ENCODE measurements around the gene DLG2.
"Not testable (repeated sequence)": the region's sequence is repeated elsewhere in the genome, so short reads cannot be mapped to it uniquely, and the experiment has no call there.

Gene DLG2

GRCh38 chr11:83612891-83613766 is 2014.0 kb downstream of the DLG2 start:
- Histone ChIP-seq H3K4me1 (ENCODE audit: control insufficient read depth, insufficient read depth, low read length, poor library complexity, severe bottlenecking) (no peaks in the 10 kb centered on the region), H3K27ac (ENCODE audit: insufficient read depth, low read length, poor library complexity, severe bottlenecking) (no peak overlapping the region), H3K4me3 (ENCODE audit: insufficient read depth, low read depth, low read length, poor library complexity, severe bottlenecking) (no peak overlapping the region), H3K9me3 (ENCODE audit: control insufficient read depth, low read length) (no peaks in the 10 kb centered on the region), H3K27me3 (replicated peaks; ENCODE audit: control insufficient read depth, insufficient read depth, low read length, poor library complexity, severe bottlenecking) (no peaks in the 10 kb centered on the region), H3K36me3 (ENCODE audit: control insufficient read depth, insufficient read depth, low read length) (no peaks in the 10 kb centered on the region)
- DNase-seq, result no peak

- DNase-seq, result no peak
- H3K27me3 ChIP-seq (replicated peaks; ENCODE audit: control insufficient read depth, insufficient read depth, low read length, poor library complexity, severe bottlenecking), result no peaks in the 10 kb centered on the region
- H3K36me3 ChIP-seq (ENCODE audit: control insufficient read depth, insufficient read depth, low read length), result no peaks in the 10 kb centered on the region
- H3K9me3 ChIP-seq (ENCODE audit: control insufficient read depth, low read length), result no peaks in the 10 kb centered on the region
- no peaks in the 10 kb centered on the region for H3K4me1 ChIP-seq (ENCODE audit: control insufficient read depth, insufficient read depth, low read length, poor library complexity, severe bottlenecking)
- H3K27ac ChIP-seq (ENCODE audit: insufficient read depth, low read length, poor library complexity, severe bottlenecking), result no peak overlapping the region
- no peak overlapping the region for H3K4me3 ChIP-seq (ENCODE audit: insufficient read depth, low read depth, low read length, poor library complexity, severe bottlenecking)
Measured at GRCh38 chr11:83611600-83611999, 2015.5 kb downstream of the DLG2 start.

- Histone ChIP-seq H3K27ac (ENCODE audit: insufficient read depth, low read length, poor library complexity, severe bottlenecking) (no peak overlapping the region), H3K9me3 (ENCODE audit: control insufficient read depth, low read length) (no peaks in the 10 kb centered on the region), H3K36me3 (ENCODE audit: control insufficient read depth, insufficient read depth, low read length) (no peaks in the 10 kb centered on the region), H3K4me3 (ENCODE audit: insufficient read depth, low read depth, low read length, poor library complexity, severe bottlenecking) (no peak overlapping the region), H3K4me1 (ENCODE audit: control insufficient read depth, insufficient read depth, low read length, poor library complexity, severe bottlenecking) (no peaks in the 10 kb centered on the region), H3K27me3 (replicated peaks; ENCODE audit: control insufficient read depth, insufficient read depth, low read length, poor library complexity, severe bottlenecking) (no peaks in the 10 kb centered on the region)
- no peak for DNase-seq
Measured at GRCh38 chr11:83611031-83611430, 2016.1 kb downstream of the DLG2 start.

GRCh38 chr11:83609191-83609590 is 2018.0 kb downstream of the DLG2 start:
- Histone ChIP-seq H3K27ac (ENCODE audit: insufficient read depth, low read length, poor library complexity, severe bottlenecking) (no peak overlapping the region), H3K9me3 (ENCODE audit: control insufficient read depth, low read length) (no peaks in the 10 kb centered on the region), H3K4me3 (ENCODE audit: insufficient read depth, low read depth, low read length, poor library complexity, severe bottlenecking) (no peak overlapping the region), H3K36me3 (ENCODE audit: control insufficient read depth, insufficient read depth, low read length) (no peaks in the 10 kb centered on the region), H3K27me3 (replicated peaks; ENCODE audit: control insufficient read depth, insufficient read depth, low read length, poor library complexity, severe bottlenecking) (no peaks in the 10 kb centered on the region), H3K4me1 (ENCODE audit: control insufficient read depth, insufficient read depth, low read length, poor library complexity, severe bottlenecking) (no peaks in the 10 kb centered on the region)
- DNase-seq, result no peak

- Histone ChIP-seq H3K36me3 (ENCODE audit: control insufficient read depth, insufficient read depth, low read length) (no peaks in the 10 kb centered on the region), H3K4me1 (ENCODE audit: control insufficient read depth, insufficient read depth, low read length, poor library complexity, severe bottlenecking) (no peaks in the 10 kb centered on the region), H3K27me3 (replicated peaks; ENCODE audit: control insufficient read depth, insufficient read depth, low read length, poor library complexity, severe bottlenecking) (no peaks in the 10 kb centered on the region), H3K4me3 (ENCODE audit: insufficient read depth, low read depth, low read length, poor library complexity, severe bottlenecking) (no peak overlapping the region), H3K27ac (ENCODE audit: insufficient read depth, low read length, poor library complexity, severe bottlenecking) (no peak overlapping the region), H3K9me3 (ENCODE audit: control insufficient read depth, low read length) (no peaks in the 10 kb centered on the region)
- no peak for DNase-seq
Measured at GRCh38 chr11:83608571-83608970, 2018.6 kb downstream of the DLG2 start.

- Histone ChIP-seq H3K27me3 (replicated peaks; ENCODE audit: control insufficient read depth, insufficient read depth, low read length, poor library complexity, severe bottlenecking) (no peaks in the 10 kb centered on the region), H3K9me3 (ENCODE audit: control insufficient read depth, low read length) (no peaks in the 10 kb centered on the region), H3K4me1 (ENCODE audit: control insufficient read depth, insufficient read depth, low read length, poor library complexity, severe bottlenecking) (no peaks in the 10 kb centered on the region), H3K27ac (ENCODE audit: insufficient read depth, low read length, poor library complexity, severe bottlenecking) (no peak overlapping the region), H3K36me3 (ENCODE audit: control insufficient read depth, insufficient read depth, low read length) (no peaks in the 10 kb centered on the region), H3K4me3 (ENCODE audit: insufficient read depth, low read depth, low read length, poor library complexity, severe bottlenecking) (no peak overlapping the region)
- no peak for DNase-seq
Measured at GRCh38 chr11:83601914-83602527, 2025.1 kb downstream of the DLG2 start.

GRCh38 chr11:83601201-83601913 is 2025.8 kb downstream of the DLG2 start:
- no peaks in the 10 kb centered on the region for H3K9me3 ChIP-seq (ENCODE audit: control insufficient read depth, low read length)
- no peaks in the 10 kb centered on the region for H3K36me3 ChIP-seq (ENCODE audit: control insufficient read depth, insufficient read depth, low read length)
- no peak for DNase-seq
- H3K4me1 ChIP-seq (ENCODE audit: control insufficient read depth, insufficient read depth, low read length, poor library complexity, severe bottlenecking), result no peaks in the 10 kb centered on the region
- H3K4me3 ChIP-seq (ENCODE audit: insufficient read depth, low read depth, low read length, poor library complexity, severe bottlenecking), result no peak overlapping the region
- no peaks in the 10 kb centered on the region for H3K27me3 ChIP-seq (replicated peaks; ENCODE audit: control insufficient read depth, insufficient read depth, low read length, poor library complexity, severe bottlenecking)
- H3K27ac ChIP-seq (ENCODE audit: insufficient read depth, low read length, poor library complexity, severe bottlenecking), result no peak overlapping the region

- Histone ChIP-seq H3K9me3 (ENCODE audit: control insufficient read depth, low read length) (no peaks in the 10 kb centered on the region), H3K4me1 (ENCODE audit: control insufficient read depth, insufficient read depth, low read length, poor library complexity, severe bottlenecking) (no peaks in the 10 kb centered on the region), H3K36me3 (ENCODE audit: control insufficient read depth, insufficient read depth, low read length) (no peaks in the 10 kb centered on the region), H3K4me3 (ENCODE audit: insufficient read depth, low read depth, low read length, poor library complexity, severe bottlenecking) (no peak overlapping the region), H3K27ac (ENCODE audit: insufficient read depth, low read length, poor library complexity, severe bottlenecking) (no peak overlapping the region), H3K27me3 (replicated peaks; ENCODE audit: control insufficient read depth, insufficient read depth, low read length, poor library complexity, severe bottlenecking) (no peaks in the 10 kb centered on the region)
- DNase-seq, result no peak
Measured at GRCh38 chr11:83600661-83601060, 2026.5 kb downstream of the DLG2 start.

GRCh38 chr11:83599066-83599465 is 2028.1 kb downstream of the DLG2 start:
- H3K4me1 ChIP-seq (ENCODE audit: control insufficient read depth, insufficient read depth, low read length, poor library complexity, severe bottlenecking), result no peaks in the 10 kb centered on the region
- H3K9me3 ChIP-seq (ENCODE audit: control insufficient read depth, low read length), result no peaks in the 10 kb centered on the region
- DNase-seq, result no peak
- no peaks in the 10 kb centered on the region for H3K36me3 ChIP-seq (ENCODE audit: control insufficient read depth, insufficient read depth, low read length)
- no peak overlapping the region for H3K4me3 ChIP-seq (ENCODE audit: insufficient read depth, low read depth, low read length, poor library complexity, severe bottlenecking)
- H3K27ac ChIP-seq (ENCODE audit: insufficient read depth, low read length, poor library complexity, severe bottlenecking), result no peak overlapping the region
- H3K27me3 ChIP-seq (replicated peaks; ENCODE audit: control insufficient read depth, insufficient read depth, low read length, poor library complexity, severe bottlenecking), result no peaks in the 10 kb centered on the region

GRCh38 chr11:83587797-83588196 is 2039.3 kb downstream of the DLG2 start:
- H3K4me1 ChIP-seq (ENCODE audit: control insufficient read depth, insufficient read depth, low read length, poor library complexity, severe bottlenecking); H3K27ac ChIP-seq (ENCODE audit: insufficient read depth, low read length, poor library complexity, severe bottlenecking); H3K4me3 ChIP-seq (ENCODE audit: insufficient read depth, low read depth, low read length, poor library complexity, severe bottlenecking); H3K9me3 ChIP-seq (ENCODE audit: control insufficient read depth, low read length); DNase-seq; H3K36me3 ChIP-seq (ENCODE audit: control insufficient read depth, insufficient read depth, low read length); H3K27me3 ChIP-seq (replicated peaks; ENCODE audit: control insufficient read depth, insufficient read depth, low read length, poor library complexity, severe bottlenecking): not testable (repeated sequence)

Data from effector memory CD4-positive, alpha-beta T cell (primary cell).